ENCODE data around the gene PARP4.
"Not testable (repeated sequence)": the region's sequence is repeated elsewhere in the genome, so short reads cannot be mapped to it uniquely, and the experiment has no call there.

The PARP4 gene

GRCh38 chr13:24512197-24512907, at the start of gene PARP4:
Gene PARP4 (minus strand): TSS chr13:24512778. CDS start chr13:24503776, 9,002 bp downstream.
- DNase-seq = peak; percentile 84

GRCh38 chr13:24560579-24561187, 48.1 kb upstream of the PARP4 start:
- DNase-seq = not testable (repeated sequence)

- not testable (repeated sequence) for DNase-seq
Observed at GRCh38 chr13:24559431-24560218, 47.0 kb upstream of the PARP4 start.

DNA sequence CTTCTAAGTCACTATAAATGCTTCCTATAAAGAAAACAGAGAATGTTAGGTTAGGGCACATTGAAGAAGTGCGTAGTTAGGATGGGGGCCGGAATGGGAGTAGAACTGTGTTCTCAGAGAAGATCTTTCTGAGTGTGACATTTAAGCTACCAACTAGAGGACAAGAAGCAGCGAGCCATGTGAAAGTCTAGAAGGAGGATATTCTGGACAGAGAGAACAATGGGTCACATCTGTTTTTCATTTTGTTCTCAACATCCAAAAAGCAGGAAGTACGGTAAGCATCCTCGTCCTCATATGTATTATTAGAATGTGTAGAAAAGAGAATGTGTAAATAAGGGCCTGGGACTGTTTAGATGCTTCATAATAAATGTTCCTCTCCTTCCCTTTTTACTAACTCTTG, 44.5 kb upstream of the PARP4 start:
- no peak for DNase-seq

DNA sequence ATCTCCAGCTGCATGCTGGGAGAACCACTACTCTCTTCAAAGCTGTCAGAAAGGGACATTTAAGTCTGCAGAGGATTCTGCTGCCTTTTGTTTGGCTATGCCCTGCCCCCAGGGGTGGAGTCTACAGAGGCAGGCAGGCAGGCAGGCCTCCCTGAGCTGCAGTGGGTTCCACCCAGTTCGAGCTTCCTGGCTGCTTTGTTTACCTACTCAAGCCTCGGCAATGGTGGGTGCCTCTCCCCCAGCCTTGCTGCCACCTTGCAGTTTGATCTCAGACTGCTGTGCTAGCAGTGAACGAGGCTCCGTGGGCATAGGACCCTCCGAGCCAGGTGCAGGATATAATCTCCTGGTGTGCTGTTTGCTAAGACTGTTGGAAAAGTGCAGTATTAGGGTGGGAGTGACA, 41.3 kb upstream of the PARP4 start:
- DNase-seq = not testable (repeated sequence)

DNA sequence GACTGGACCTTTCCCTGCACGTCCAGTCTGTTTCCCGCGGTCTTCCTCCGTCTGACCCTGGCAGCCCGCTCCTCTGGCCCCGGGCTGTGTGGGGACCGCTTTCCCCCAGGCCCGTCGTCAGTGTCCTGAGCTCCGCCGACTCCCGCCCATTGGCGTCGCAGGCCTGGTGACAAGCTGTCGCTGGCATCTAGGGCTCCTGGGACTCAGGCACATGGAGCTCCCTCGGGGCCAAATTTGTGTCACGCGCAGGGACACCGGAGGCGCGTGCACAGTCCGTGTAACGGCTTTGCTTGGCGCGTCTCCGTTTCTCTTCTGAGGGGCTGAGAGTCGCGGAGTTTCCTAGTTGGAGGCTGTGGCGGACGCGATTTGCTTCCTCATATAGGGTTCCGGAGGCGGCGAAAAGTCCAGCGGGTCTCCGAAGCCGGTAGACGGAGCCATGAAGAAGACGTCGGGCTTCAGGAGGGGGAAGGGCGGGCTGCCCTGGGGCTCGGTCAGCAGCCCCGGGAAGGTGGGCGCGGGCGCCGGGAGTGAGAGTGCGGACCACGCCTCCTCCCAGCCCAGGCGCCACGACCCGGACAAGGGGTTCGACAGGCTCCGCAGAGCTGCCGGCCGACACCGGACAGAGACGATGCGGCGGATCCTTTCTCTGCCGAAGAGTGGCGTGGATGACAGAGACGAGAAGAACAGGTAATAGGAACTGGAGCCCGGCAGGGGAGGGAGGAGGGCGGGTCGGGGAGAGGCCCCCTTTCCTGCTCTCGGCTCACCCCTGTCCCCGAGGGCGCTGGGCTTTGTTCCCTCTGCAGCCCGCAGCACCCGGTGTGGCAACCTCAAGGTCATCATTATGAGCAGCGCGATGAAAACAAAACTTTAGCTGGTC, 29.1 kb upstream of the PARP4 start:
- not testable (repeated sequence) for DNase-seq

- no peak for DNase-seq
Observed at GRCh38 chr13:24541127-24541475, 28.5 kb upstream of the PARP4 start.

DNA sequence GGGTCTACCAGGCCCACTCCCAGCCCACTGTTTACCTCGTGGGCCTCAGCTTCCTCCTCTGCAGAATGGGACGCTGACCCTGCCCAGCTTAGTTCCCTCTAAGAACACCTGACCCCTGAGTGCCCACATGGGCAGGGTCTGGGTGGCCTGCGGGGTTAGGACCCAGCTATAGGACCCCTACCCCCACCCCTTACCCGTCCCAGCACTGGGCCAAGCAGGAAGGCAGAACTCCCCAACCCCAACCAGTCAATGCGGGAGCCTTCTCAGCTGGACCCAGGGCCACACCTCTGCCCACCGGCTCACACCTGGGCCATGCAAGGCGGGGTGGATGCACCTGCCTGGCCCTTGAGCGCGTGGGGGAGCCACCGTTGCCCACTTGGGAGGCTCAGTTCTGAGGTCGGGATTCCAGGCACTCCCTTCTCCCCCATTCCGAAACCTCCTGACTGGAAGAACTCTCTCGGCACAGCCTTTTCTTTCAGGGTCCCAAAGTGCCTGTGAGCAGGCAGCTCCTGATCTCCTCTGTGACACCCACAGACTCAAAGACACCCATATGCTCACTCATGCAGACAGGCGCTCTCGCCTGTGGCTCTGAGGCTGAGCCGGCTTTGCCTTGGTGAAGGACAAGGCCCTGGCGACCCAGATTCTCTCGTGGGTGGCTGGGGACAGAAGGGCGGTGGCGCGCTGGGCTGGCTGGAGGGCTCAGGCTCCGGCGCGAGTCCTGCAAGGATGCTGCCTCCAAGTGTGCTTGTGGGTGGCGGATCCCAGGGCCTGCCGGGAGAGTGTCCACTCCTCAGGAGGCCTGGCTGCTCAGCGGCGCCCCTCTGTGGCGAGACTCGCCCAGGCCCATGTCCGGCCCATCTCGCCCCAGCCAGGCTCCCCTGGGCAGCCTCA, 27.9 kb upstream of the PARP4 start:
- DNase-seq = no peak

DNA sequence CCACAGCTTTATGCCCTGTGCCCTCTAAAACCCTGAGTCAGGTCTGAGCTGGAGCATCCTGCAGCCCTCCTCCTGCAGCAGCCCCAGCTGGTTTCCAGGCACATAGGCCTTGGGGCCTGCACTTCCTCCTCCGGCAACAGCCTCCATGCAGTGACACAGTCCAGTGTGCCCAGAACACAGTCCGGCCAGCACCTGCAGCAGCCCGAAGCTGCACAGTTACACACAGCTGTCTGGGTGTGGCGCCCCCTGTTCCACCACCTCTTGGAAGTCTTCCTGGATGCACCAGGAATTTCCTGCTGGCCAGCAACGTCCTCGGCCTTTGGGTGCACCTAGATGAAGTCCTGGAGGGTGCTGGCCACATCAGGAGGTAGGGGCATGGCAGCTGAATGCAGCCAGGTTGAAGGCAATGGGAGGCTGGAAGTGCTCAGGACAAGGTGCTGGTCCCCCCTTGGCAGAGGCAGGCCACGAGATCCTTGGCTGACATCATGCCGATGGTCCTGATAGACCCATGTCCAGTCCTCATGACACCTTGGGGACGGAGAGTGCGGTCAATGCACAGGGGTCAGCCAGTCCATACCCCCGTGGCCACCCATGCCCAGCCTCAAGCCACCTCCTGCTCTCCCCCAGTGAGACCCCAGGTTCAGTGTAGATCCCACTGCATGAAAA, 27.1 kb upstream of the PARP4 start:
- peak; percentile 28 for DNase-seq

DNA sequence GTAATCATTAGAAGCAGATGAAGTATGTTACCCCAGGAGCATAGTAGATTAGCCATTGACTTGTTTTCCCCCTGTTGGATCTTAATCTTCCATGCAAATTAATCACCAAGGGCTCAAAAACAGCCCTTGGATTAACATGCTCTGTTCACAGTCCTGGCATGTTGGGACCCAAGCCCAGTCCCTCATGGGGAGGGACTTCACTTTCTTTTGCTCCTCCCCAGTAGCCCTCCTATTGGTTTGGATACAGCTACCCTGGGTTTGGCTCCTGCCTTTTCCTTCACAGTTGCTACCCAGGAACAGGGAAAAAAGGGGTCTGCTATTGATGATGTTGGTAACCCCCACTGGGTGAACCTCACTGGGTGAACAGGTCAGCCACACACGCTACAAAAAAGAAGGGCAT, 16.9 kb upstream of the PARP4 start:
- DNase-seq = no peak

DNA sequence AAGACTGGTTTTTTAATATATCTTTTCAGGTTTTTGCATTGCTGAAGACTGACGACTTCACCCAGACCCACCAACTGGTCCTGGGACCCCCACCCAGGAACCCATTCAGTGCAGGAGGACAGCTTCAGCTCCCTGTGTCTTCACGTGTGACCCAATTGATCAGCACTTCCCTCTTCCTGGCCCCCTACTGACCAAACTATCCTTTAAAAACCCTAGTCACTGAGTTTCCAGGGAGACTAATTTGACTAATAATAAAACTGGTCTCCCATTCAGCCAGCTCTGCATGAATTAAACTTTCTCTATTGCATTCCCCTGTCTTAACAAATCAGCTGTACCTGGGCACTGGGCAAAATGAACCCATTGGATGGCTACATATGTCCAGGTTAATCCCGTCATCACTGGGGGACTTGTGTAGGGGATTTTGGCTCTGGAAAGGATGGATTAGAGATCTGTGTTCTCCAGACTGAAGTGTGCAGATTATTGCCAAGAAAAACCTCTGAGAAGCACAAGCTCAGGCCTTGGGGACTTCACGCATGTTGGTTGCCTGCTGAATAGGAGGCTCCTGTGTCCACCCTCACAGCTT, 16.3 kb upstream of the PARP4 start:
- DNase-seq = no peak

DNA sequence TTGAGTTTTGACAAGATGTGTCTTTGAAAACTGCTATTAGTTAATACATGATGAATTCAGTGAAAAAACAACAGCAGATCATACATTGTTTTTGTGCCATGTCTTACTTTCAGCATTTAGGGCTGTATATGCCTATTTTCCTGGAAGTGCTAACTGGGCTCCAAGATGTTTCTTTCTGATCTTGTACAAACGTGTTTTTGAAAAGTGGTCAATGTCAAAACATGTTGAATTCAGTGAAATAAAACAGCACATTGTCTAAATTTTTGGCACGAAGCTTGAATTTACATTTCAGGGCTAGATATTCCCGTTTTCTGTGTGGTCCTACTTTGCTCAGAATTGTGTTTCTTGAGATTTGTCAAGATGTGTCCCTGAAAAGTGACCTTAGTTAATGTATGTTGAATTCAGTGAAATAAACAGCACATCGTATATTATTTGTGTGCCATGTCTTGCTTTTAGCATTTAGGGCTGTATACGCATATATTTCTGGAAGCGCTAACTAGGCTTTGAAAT, 14.7 kb upstream of the PARP4 start:
- no peak for DNase-seq

DNA sequence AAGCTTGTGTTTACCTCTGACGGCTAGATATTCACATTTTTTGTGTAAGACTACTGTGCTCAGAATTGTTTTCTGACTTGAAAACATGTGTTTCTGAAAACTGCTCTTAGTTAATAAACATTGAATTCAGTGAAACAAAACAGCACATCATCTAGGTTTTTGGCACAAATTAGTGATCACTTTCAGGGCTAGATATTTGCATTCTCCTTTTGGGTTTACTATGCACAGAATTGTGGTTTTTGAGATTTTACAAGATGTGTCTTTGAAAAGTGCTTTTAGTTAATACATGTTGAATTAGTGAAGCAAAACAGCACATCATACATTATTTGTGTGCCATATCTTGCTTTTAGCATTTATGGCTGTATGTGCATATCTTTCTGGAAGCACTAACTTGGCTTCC, 8.2 kb upstream of the PARP4 start:
- DNase-seq = no peak

- no peak for DNase-seq
Observed at GRCh38 chr13:24516919-24517318, 4.3 kb upstream of the PARP4 start.

DNA sequence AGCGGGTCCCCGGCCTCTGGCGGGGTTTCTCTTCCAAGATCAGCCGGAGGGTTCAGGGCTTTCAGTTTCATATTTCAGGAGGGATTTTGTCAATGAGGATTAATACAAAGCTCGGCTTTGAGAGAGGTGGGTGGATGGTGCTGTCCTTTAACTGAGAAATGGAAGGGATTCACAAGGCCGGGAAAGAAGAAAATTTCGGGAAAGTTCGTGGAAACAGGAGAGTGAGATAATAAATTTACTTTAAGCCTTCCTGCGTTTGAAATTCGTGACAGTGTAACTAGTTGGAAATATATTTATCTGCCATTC, 283 bp upstream of the PARP4 start:
- no peak for DNase-seq

GRCh38 chr13:24511816-24512196, 772 bp downstream of the PARP4 start:
- no peak for DNase-seq

DNA sequence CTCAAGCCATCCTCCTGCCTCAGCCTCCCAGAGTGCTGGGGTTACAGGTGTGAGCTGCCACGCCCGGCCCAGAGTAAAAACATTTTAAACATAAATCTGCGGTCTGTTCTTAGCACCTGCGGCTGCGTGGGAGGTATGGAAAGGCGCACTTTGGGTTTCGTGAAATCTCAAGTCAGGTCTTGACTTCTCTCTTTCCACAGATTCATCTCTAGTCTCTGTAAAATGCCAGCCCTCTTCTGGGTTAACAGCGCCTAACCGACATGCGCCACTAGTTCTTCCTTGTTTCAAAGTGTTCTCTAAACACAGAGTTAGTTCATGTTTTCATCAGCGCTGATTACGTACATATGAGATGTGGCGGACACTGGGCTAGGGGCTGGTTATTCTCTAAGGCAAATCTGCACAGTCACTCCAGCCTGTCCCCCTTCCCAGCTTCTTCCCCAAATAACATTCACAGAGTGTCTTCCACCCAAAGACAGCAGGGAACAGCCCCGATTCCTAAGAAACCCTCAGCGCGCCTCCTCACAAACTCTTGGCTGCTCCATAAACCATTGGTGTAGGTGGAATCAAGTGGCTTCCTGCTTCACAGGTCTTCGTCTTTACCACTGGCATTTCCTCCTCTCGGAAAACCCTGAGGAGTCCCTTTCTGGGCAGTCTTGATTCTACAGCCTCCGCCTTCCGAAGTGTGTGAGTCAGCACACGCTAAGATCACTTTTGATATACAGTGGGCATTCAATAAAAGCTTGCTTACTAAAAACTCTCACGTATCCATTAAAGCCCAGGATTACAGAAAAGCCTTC, 1.4 kb downstream of the PARP4 start:
- DNase-seq = peak; percentile 69

- no peak for DNase-seq
Observed at GRCh38 chr13:24506698-24507335, 5.8 kb downstream of the PARP4 start.

- DNase-seq = not testable (repeated sequence)
Observed at GRCh38 chr13:24506283-24506682, 6.3 kb downstream of the PARP4 start.

DNA sequence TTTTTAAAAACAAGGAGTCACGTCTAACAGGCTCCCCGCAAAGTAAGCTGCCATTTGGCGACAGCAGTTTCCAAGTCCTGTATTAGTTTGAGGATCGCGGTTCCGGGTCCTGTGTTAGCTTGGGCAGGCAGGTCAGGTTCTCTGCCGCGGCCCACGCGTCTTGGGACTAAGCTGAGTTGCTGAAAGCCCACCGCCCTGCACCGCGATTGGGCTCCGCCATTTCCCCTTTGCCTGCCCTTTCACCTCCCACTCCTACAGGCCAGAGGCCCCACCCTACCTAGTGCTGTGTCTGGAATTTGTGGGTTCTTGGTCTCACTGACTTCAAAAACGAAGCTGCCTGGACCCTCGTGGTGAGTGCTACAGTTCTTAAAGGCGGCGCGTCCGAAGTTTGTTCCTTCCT, 6.8 kb downstream of the PARP4 start:
- DNase-seq = no peak

All from RPMI8226 (cell line).